ENCODE data around the gene RNPEP.

- TF ChIP-seq CTCF (IDR thresholded peaks at IDR 0.05; ENCODE audit: insufficient read depth, low read length, poor library complexity, severe bottlenecking) (no peak), EZH2phosphoT487 (conservative IDR thresholded peaks at IDR 0.05; ENCODE audit: low read length) (no peak)
Observed at GRCh38 chr1:201938440-201939035, 43.9 kb upstream of the RNPEP start.
